ENCODE data around the gene GPR37. TPM values are rescaled to one million over a fixed set of nuclear protein-coding genes. Genes with fewer than 3 reads are reported as not detected.

The GPR37 gene
- total and polyA plus RNA-seq, 12 donors, result 0.11 to 14.3 (median 0.17) TPM; not detected in 4

GRCh38 chr7:124758327-124758726 lies 7.3 kb downstream of the GPR37 start:
- TF ChIP-seq POLR2A (IDR thresholded peaks at IDR 0.05) (no peak), CTCF (IDR thresholded peaks at IDR 0.05) (no peak)
- Histone ChIP-seq H3K4me1 (replicated peaks in 1 of 2) (no peaks in the 10 kb centered on the region), H3K36me3 (replicated peaks in 1 of 2) (no peaks in the 10 kb centered on the region), H3K27ac (no peak overlapping the region), H3K27me3 (no peaks in the 10 kb centered on the region), H3K4me3 (no peak overlapping the region), H3K9me3 (replicated peaks in 1 of 3) (no peaks in the 10 kb centered on the region)
- 70 to 78% (median 73%) methylated on average over 2 of the region's 2 CpGs for WGBS, 4 donors
- no peak for DNase-seq
- intact Hi-C loops (cut with DNase I), result no loop called here

GRCh38 chr7:124754576-124755268 lies 10.9 kb downstream of the GPR37 start:
- H3K36me3 ChIP-seq (replicated peaks in 1 of 2), result no peaks in the 10 kb centered on the region
- TF ChIP-seq CTCF (IDR thresholded peaks at IDR 0.05), result no peak
- TF ChIP-seq POLR2A (IDR thresholded peaks at IDR 0.05), result no peak
- DNase-seq, result no peak
- H3K4me3 ChIP-seq, result no peak overlapping the region
- intact Hi-C loops (cut with DNase I), result no loop called here
- no peaks in the 10 kb centered on the region for H3K4me1 ChIP-seq (replicated peaks in 1 of 2)
- H3K27me3 ChIP-seq, result no peaks in the 10 kb centered on the region
- no peak overlapping the region for H3K27ac ChIP-seq
- WGBS, 4 donors, result 21 to 44% (median 39%) methylated on average over 1 of the region's 1 CpG
- no peaks in the 10 kb centered on the region for H3K9me3 ChIP-seq (replicated peaks in 1 of 3)

GRCh38 chr7:124752310-124752709 lies 13.3 kb downstream of the GPR37 start:
- H3K9me3 ChIP-seq (replicated peaks in 1 of 3), result no peaks in the 10 kb centered on the region
- no peaks in the 10 kb centered on the region for H3K4me1 ChIP-seq (replicated peaks in 1 of 2)
- no peaks in the 10 kb centered on the region for H3K27me3 ChIP-seq
- intact Hi-C loops (cut with DNase I), result no loop called here
- H3K36me3 ChIP-seq (replicated peaks in 1 of 2), result no peaks in the 10 kb centered on the region
- H3K4me3 ChIP-seq, result no peak overlapping the region
- DNase-seq, result no peak
- H3K27ac ChIP-seq, result no peak overlapping the region
- TF ChIP-seq POLR2A (IDR thresholded peaks at IDR 0.05) (no peak), CTCF (IDR thresholded peaks at IDR 0.05) (no peak)
- 53 to 77% (median 71%) methylated on average over 1 of the region's 1 CpG for WGBS, 4 donors

GRCh38 chr7:124751027-124751426 lies 14.6 kb downstream of the GPR37 start:
- no peaks in the 10 kb centered on the region for H3K27me3 ChIP-seq
- intact Hi-C loops (cut with DNase I), result no loop called here
- TF ChIP-seq POLR2A (IDR thresholded peaks at IDR 0.05) (no peak), CTCF (IDR thresholded peaks at IDR 0.05) (no peak)
- no peak overlapping the region for H3K27ac ChIP-seq
- 68 to 83% (median 76%) methylated on average over 2 of the region's 2 CpGs for WGBS, 4 donors
- DNase-seq, result no peak
- no peak overlapping the region for H3K4me3 ChIP-seq
- no peaks in the 10 kb centered on the region for H3K4me1 ChIP-seq (replicated peaks in 1 of 2)
- no peaks in the 10 kb centered on the region for H3K36me3 ChIP-seq (replicated peaks in 1 of 2)
- H3K9me3 ChIP-seq (replicated peaks in 1 of 3), result no peaks in the 10 kb centered on the region
